ENCODE measurements around the gene GLRX3.

GLRX3 gene

GRCh38 chr10:130175074-130175473 lies 38.9 kb downstream of the GLRX3 start:
- TF ChIP-seq CTCF (IDR thresholded peaks at IDR 0.05; ENCODE audit: low read depth, low read length, missing control alignments) = no peak
- no peak for DNase-seq (ENCODE audit: extremely low read depth, low read depth)
- no peak overlapping the region for H3K4me3 ChIP-seq (replicated peaks; ENCODE audit: low read depth, low read length)

GRCh38 chr10:130177250-130177649 lies 41.1 kb downstream of the GLRX3 start:
- no peak overlapping the region for H3K4me3 ChIP-seq (replicated peaks; ENCODE audit: low read depth, low read length)
- TF ChIP-seq CTCF (IDR thresholded peaks at IDR 0.05; ENCODE audit: low read depth, low read length, missing control alignments) = no peak

GRCh38 chr10:130179640-130180039 lies 43.4 kb downstream of the GLRX3 start:
- peak; percentile 46 for TF ChIP-seq CTCF (IDR thresholded peaks at IDR 0.05; ENCODE audit: low read depth, low read length, missing control alignments)
- H3K4me3 ChIP-seq (replicated peaks; ENCODE audit: low read depth, low read length) = no peak overlapping the region
- peak; percentile 41 for DNase-seq (ENCODE audit: extremely low read depth, low read depth)

More at GRCh38 chr10:130177250-130177649, 41.1 kb downstream of the GLRX3 start:
- DNase-seq (ENCODE audit: extremely low read depth, low read depth) = no peak

GRCh38 chr10:130180416-130180815 lies 44.2 kb downstream of the GLRX3 start:
- no peak overlapping the region for H3K4me3 ChIP-seq (replicated peaks; ENCODE audit: low read depth, low read length)
- no peak for DNase-seq (ENCODE audit: extremely low read depth, low read depth)
- TF ChIP-seq CTCF (IDR thresholded peaks at IDR 0.05; ENCODE audit: low read depth, low read length, missing control alignments) = no peak

GRCh38 chr10:130181858-130182257 lies 45.7 kb downstream of the GLRX3 start:
- H3K4me3 ChIP-seq (replicated peaks; ENCODE audit: low read depth, low read length) = no peak overlapping the region
- no peak for DNase-seq (ENCODE audit: extremely low read depth, low read depth)
- TF ChIP-seq CTCF (IDR thresholded peaks at IDR 0.05; ENCODE audit: low read depth, low read length, missing control alignments) = no peak

- no peak for DNase-seq (ENCODE audit: extremely low read depth, low read depth)
- no peak for TF ChIP-seq CTCF (IDR thresholded peaks at IDR 0.05; ENCODE audit: low read depth, low read length, missing control alignments)
- no peak overlapping the region for H3K4me3 ChIP-seq (replicated peaks; ENCODE audit: low read depth, low read length)
Observed at GRCh38 chr10:130185591-130185990, 49.4 kb downstream of the GLRX3 start.

All from HFF-Myc (cell line).